Activated naive CD4-positive, alpha-beta T cell treated with anti-CD3 and anti-CD28 coated beads, Interleukin-2, amount 10 ng/mL, durations not matched to agents 7 days and 5 days (primary cell): ENCODE data around the gene DGKE.
A peak's percentile ranks its signal among the peaks of the same experiment; 100 is the strongest.

Experiments
- CTCF ChIA-PET: fragments of 350-600 bp; sonication (Branson Sonifier 250); formaldehyde crosslinking; loops from one replicate; lab custom pipeline; 2021; ENCODE audit warnings: antibody characterized with exemption; lab: Charles Lee
- DNase-seq: peaks from one replicate; pipeline ENCODE4 v3.0.0-alpha.2; 2020
- H3K27ac Mint-ChIP-seq: one replicate; pipeline ENCODE4 v1.8.0; 2021; ENCODE audit warnings: mild to moderate bottlenecking, moderate library complexity, mixed read lengths
- H3K27me3 Mint-ChIP-seq: one replicate; pipeline ENCODE4 v1.8.0; 2021; ENCODE audit warnings: mild to moderate bottlenecking, mixed read lengths
- H3K36me3 Mint-ChIP-seq: one replicate; pipeline ENCODE4 v1.8.0; 2021; ENCODE audit warnings: mixed read lengths
- H3K4me1 Mint-ChIP-seq: one replicate; pipeline ENCODE4 v1.8.0; 2021; ENCODE audit warnings: mixed read lengths
- H3K4me3 Mint-ChIP-seq: one replicate; pipeline ENCODE4 v1.8.0; 2021; ENCODE audit warnings: mild to moderate bottlenecking, moderate library complexity, mixed read lengths
- H3K9me3 Mint-ChIP-seq: one replicate; pipeline ENCODE4 v1.8.0; 2021; ENCODE audit warnings: mixed read lengths

DGKE gene

GRCh38 chr17:56822725-56823124 lies 11.2 kb upstream of the DGKE start:
- Mint-ChIP-seq H3K4me1 (peaks cover 5% of the 10 kb centered on the region), H3K27me3 (no peaks in the 10 kb centered on the region), H3K27ac (no peak overlapping the region), H3K36me3 (no peaks in the 10 kb centered on the region), H3K9me3 (no peaks in the 10 kb centered on the region), H3K4me3 (no peak overlapping the region)
- CTCF ChIA-PET = no interaction called here
- DNase-seq = no peak

GRCh38 chr17:56823848-56824247 lies 10.1 kb upstream of the DGKE start:
- CTCF ChIA-PET = interaction anchor here (0.5 to 1.3 kb wide), 2 partner anchors 99 to 116 kb away, joined by 3 read pairs; no protein-coding TSS in a partner anchor
- H3K9me3 Mint-ChIP-seq = no peaks in the 10 kb centered on the region
- no peaks in the 10 kb centered on the region for H3K27me3 Mint-ChIP-seq
- peaks cover 1% of the 10 kb centered on the region for H3K36me3 Mint-ChIP-seq
- H3K4me3 Mint-ChIP-seq = no peak overlapping the region
- no peak for DNase-seq
- H3K4me1 Mint-ChIP-seq = peaks cover 5% of the 10 kb centered on the region
- H3K27ac Mint-ChIP-seq = no peak overlapping the region

DNA sequence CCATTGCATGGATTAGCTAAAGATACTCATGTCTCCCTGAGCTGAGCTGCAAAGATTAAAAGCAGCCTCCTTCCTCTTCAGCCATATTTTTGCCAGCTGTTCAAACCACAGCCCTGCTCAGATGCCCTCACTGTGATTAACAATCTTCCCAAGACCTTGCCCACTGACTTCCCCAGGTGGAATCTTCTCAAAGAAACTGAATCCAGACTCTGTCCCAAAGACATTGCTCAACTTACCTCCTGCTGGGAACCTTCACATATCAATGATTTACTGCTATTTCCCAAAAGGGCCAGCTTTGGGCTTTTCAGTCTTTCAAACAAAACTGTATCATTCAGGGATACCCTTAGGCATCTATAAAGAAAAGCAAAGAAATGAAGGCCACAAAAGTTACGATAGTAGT lies 9.4 kb upstream of the DGKE start:
- Mint-ChIP-seq H3K4me1 (peaks cover 7% of the 10 kb centered on the region), H3K36me3 (peaks cover 1% of the 10 kb centered on the region), H3K27me3 (no peaks in the 10 kb centered on the region), H3K27ac (no peak overlapping the region), H3K4me3 (no peak overlapping the region), H3K9me3 (no peaks in the 10 kb centered on the region)
- DNase-seq = no peak
- CTCF ChIA-PET = interaction anchor here (1.3 kb wide), 1 partner anchor 115 kb away, joined by 3 read pairs; no protein-coding TSS in a partner anchor

- Mint-ChIP-seq H3K4me1 (peaks cover 17% of the 10 kb centered on the region), H3K36me3 (peaks cover 11% of the 10 kb centered on the region), H3K27ac (no peak overlapping the region), H3K4me3 (no peak overlapping the region), H3K9me3 (no peaks in the 10 kb centered on the region), H3K27me3 (no peaks in the 10 kb centered on the region)
- DNase-seq = no peak
- CTCF ChIA-PET = interaction anchor here (1.4 kb wide), 1 partner anchor 113 kb away, joined by 5 read pairs; no protein-coding TSS in a partner anchor
Measured at GRCh38 chr17:56826611-56827414, 7.1 kb upstream of the DGKE start.

GRCh38 chr17:56830726-56831368 lies 3.1 kb upstream of the DGKE start:
- no peaks in the 10 kb centered on the region for H3K9me3 Mint-ChIP-seq
- DNase-seq = no peak
- H3K4me3 Mint-ChIP-seq = no peak overlapping the region
- H3K4me1 Mint-ChIP-seq = peaks cover 38% of the 10 kb centered on the region
- CTCF ChIA-PET = no interaction called here
- peak overlapping the region; percentile 35 for H3K27ac Mint-ChIP-seq
- peaks cover 19% of the 10 kb centered on the region for H3K36me3 Mint-ChIP-seq
- H3K27me3 Mint-ChIP-seq = no peaks in the 10 kb centered on the region

DNA sequence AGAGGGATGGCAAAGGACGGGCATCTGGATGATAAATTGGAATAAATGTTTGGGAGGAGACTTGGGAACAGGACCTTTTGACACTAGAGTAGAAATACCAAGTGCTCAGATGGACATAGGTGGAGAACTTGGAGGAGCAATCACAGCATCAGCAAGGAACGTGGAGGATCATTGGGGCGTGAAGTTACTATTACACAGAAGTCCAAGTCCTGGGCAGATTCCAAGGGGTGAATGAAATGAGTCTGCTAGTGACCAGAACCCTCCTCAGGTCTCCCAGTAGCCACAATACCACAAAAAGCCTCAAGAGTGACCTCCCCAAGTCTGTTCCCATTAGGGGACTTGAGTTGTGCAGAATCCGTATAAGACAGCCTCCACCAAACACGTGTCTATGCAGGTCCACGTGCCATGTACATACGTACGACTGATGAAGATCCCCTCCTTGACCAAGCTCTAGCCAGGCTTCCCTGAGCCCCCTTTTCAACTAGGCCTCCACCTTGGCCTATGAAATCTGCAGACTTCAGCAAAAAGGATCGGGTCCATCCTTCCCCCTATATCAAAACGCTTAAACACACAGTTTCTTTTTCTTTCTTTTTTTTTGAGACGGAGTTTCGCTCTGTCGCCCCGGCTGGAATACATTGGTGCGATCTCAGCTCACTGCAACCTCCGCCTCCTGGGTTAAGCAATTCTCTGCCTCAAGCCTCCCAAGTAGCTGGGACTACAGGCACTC lies 2.4 kb upstream of the DGKE start:
- Mint-ChIP-seq H3K4me3 (peak overlapping the region; percentile 76), H3K27me3 (no peaks in the 10 kb centered on the region), H3K36me3 (peaks cover 22% of the 10 kb centered on the region), H3K4me1 (peaks cover 42% of the 10 kb centered on the region), H3K9me3 (no peaks in the 10 kb centered on the region), H3K27ac (peak overlapping the region; percentile 71)
- CTCF ChIA-PET = interaction anchor here (3.0 kb wide), 1 partner anchor 13 kb away, joined by 19 read pairs; no protein-coding TSS in a partner anchor
- no peak for DNase-seq

DNA sequence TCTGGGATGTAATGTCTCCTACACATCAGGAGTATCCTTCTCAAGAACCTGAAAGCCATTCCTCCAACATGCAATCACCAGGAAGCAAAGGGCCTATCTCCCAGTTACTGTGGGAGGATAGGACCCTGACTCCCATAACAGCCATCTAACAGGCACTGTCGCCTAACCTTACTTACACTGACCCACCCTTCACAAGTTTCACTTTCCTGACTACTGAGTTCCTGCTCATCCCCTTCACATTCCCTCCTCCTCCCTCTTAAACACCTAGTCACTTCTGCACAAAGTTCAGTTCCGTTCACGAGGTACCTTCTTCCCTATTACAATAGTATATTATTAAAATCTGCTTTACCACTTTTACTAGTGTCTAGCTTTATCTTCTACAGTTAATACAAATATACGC lies 1.5 kb upstream of the DGKE start:
- Mint-ChIP-seq H3K9me3 (no peaks in the 10 kb centered on the region), H3K27me3 (no peaks in the 10 kb centered on the region), H3K4me1 (peaks cover 51% of the 10 kb centered on the region), H3K4me3 (peak overlapping the region; percentile 76), H3K27ac (peak overlapping the region; percentile 53), H3K36me3 (peaks cover 29% of the 10 kb centered on the region)
- CTCF ChIA-PET = interaction anchor here (3.0 kb wide), 1 partner anchor 13 kb away, joined by 19 read pairs; no protein-coding TSS in a partner anchor
- no peak for DNase-seq

DNA sequence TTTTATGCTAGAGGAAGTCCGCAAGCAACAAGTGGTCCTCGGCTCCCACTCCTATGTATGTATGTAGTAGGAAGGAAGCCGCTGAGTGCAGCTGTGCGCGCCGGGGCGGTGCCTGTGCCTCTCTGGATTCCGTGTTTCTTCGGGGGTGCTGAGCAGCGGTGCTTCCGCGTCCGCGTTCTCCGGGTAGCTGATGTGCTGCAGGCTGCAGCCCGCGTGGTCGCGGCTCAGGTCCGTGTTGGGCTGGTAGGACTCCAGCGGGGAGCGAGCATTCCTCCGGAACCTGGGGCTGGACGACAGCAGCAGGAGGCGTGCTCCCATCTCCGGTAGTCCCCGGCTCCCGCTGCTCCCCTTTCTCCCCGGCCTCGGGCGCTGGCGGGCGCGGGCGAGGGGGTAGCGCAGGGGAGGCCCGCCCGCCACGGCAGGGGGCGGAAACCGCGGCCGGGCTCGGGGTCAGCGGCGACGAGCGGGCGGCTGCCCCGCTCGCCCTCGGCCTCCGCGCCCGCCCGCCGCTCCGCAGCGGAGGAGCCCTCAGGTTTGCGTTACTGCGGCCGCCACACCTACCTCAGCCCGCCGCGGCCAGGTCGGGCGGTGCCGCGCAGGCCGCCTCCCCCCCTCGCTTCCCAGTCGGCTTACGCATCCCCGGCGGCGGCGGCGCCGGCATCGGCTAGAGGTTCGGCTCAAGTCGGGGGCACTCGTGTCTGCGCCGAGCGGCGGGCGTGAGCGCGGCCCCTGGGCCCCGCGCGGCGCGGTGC lies 718 bp upstream of the DGKE start:
- Mint-ChIP-seq H3K27ac (peak overlapping the region; percentile 94), H3K9me3 (no peaks in the 10 kb centered on the region), H3K4me1 (peaks cover 58% of the 10 kb centered on the region), H3K27me3 (no peaks in the 10 kb centered on the region), H3K4me3 (peak overlapping the region; percentile 95), H3K36me3 (peaks cover 32% of the 10 kb centered on the region)
- peak; percentile 83 for DNase-seq
- CTCF ChIA-PET = interaction anchor here (2.9 to 3.0 kb wide), 2 partner anchors 14 to 106 kb away, joined by 7 to 19 read pairs; no protein-coding TSS in a partner anchor

DNA sequence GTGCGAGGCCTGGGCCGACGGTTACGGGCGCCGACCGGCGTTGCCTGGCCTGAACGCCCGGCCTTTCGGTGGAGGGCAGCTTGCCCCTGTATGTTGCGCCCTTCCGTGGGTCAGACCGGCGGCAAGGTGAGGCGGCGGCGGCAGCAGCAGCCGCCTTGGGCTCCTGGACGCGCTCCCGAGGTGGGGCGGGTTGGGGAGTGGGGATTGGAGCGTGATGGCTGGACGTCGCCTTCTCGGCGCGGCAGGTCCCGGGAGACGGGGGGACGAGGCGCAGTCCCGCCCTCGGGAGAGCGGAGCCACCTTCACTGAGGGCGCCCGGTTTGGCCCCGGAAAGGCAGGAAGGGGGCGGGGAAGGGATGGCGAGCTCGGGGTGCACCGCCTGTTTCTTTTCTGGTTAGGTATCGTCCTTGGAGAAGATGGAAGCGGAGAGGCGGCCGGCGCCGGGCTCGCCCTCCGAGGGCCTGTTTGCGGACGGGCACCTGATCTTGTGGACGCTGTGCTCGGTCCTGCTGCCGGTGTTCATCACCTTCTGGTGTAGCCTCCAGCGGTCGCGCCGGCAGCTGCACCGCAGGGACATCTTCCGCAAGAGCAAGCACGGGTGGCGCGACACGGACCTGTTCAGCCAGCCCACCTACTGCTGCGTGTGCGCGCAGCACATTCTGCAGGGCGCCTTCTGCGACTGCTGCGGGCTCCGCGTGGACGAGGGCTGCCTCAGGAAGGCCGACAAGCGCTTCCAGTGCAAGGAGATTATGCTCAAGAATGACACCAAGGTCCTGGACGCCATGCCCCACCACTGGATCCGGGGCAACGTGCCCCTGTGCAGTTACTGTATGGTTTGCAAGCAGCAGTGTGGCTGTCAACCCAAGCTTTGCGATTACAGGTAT lies 671 bp downstream of the DGKE start:
- DNase-seq = peak; percentile 82
- Mint-ChIP-seq H3K27ac (peak overlapping the region; percentile 96), H3K27me3 (no peaks in the 10 kb centered on the region), H3K4me1 (peaks cover 67% of the 10 kb centered on the region), H3K36me3 (peaks cover 36% of the 10 kb centered on the region), H3K4me3 (peak overlapping the region; percentile 95), H3K9me3 (no peaks in the 10 kb centered on the region)
- CTCF ChIA-PET = interaction anchor here (0.9 to 3.0 kb wide), 4 partner anchors 15 to 105 kb away, joined by 3 to 19 read pairs (median 9); no protein-coding TSS in a partner anchor

DNA sequence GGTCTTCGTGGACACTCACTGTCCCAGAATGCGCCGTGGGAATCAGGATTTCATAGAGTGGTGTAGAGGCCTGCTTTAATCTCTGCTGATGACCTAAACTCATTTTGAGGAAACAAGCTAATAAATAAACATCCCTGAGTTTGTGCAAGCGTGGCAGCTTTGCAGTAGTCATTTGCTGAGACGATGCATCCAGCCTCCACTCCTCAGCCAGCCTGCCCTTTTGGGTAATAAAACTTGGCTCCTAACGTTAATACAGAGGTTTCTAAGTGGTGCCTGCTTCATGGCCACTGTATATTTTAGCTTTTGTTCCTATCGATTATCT lies 1.3 kb downstream of the DGKE start:
- CTCF ChIA-PET = interaction anchor here (0.9 to 2.9 kb wide), 3 partner anchors 16 to 104 kb away, joined by 3 to 11 read pairs (median 7); no protein-coding TSS in a partner anchor
- no peak for DNase-seq
- peaks cover 69% of the 10 kb centered on the region for H3K4me1 Mint-ChIP-seq

GRCh38 chr17:56838687-56839086 lies 4.7 kb downstream of the DGKE start:
- H3K4me3 Mint-ChIP-seq = peak overlapping the region; percentile 43
- no peak for DNase-seq
- no peak overlapping the region for H3K27ac Mint-ChIP-seq
- no peaks in the 10 kb centered on the region for H3K9me3 Mint-ChIP-seq
- peaks cover 34% of the 10 kb centered on the region for H3K36me3 Mint-ChIP-seq
- no peaks in the 10 kb centered on the region for H3K27me3 Mint-ChIP-seq
- H3K4me1 Mint-ChIP-seq = peaks cover 48% of the 10 kb centered on the region
- CTCF ChIA-PET = interaction anchor here (1.9 kb wide), 1 partner anchor 19 kb away, joined by 6 read pairs; no protein-coding TSS in a partner anchor

More for the DNA sequence above, 1.3 kb downstream of the DGKE start:
- H3K36me3 Mint-ChIP-seq = peaks cover 38% of the 10 kb centered on the region
- H3K4me3 Mint-ChIP-seq = peak overlapping the region; percentile 95
- peak overlapping the region; percentile 96 for H3K27ac Mint-ChIP-seq
- no peaks in the 10 kb centered on the region for H3K9me3 Mint-ChIP-seq
- no peaks in the 10 kb centered on the region for H3K27me3 Mint-ChIP-seq

DNA sequence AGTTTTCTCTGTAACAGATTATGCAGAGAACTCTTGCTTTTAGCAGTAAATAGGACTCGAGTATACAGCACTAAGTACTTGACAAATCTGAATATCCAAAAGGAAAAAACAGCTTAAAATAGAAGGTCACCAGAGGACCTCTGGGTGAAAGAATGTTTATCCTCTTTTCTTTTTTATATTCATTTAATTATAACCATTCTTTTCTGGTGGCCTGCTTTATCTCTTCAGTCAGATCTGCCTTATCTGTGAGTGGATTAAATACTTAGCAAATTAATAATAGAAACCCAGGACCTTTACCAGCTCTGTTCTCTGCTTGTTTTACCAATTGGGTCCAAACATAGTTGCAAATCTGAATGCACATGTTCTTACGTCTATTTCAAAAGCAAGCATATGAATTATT lies 8.6 kb downstream of the DGKE start:
- H3K4me3 Mint-ChIP-seq = no peak overlapping the region
- H3K4me1 Mint-ChIP-seq = peaks cover 24% of the 10 kb centered on the region
- no peaks in the 10 kb centered on the region for H3K27me3 Mint-ChIP-seq
- H3K36me3 Mint-ChIP-seq = peaks cover 28% of the 10 kb centered on the region
- no peak for DNase-seq
- no peaks in the 10 kb centered on the region for H3K9me3 Mint-ChIP-seq
- H3K27ac Mint-ChIP-seq = no peak overlapping the region
- CTCF ChIA-PET = interaction anchor here (1.8 kb wide), 1 partner anchor 23 kb away, joined by 7 read pairs; no protein-coding TSS in a partner anchor
